CD4-positive, alpha-beta T cell treated with Interleukin-17A for 4 hours (primary cell): ENCODE results near the gene AKIP1.
A peak's percentile ranks its signal among the peaks of the same experiment; 100 is the strongest.
"Not testable (repeated sequence)": the region's sequence is repeated elsewhere in the genome, so short reads cannot be mapped to it uniquely, and the experiment has no call there.

ENCODE experiments used
- DNase-seq: peaks from one replicate; pipeline ENCODE4 v3.0.0-alpha.2; 2020; ENCODE audit warnings: mixed read lengths

Gene AKIP1

GRCh38 chr11:8917157-8917825 is 6.3 kb downstream of the AKIP1 start:
- DNase-seq: no peak

- DNase-seq: no peak
These were observed 11.7 kb downstream of the AKIP1 start for GRCh38 chr11:8922691-8923090.

GRCh38 chr11:8925711-8926110 is 14.7 kb downstream of the AKIP1 start:
- no peak for DNase-seq

- DNase-seq: no peak
These were observed 15.2 kb downstream of the AKIP1 start for GRCh38 chr11:8926236-8926635.

- no peak for DNase-seq
These were observed 16.2 kb downstream of the AKIP1 start for GRCh38 chr11:8927233-8927632.

- DNase-seq: no peak
These were observed 17.2 kb downstream of the AKIP1 start for GRCh38 chr11:8928205-8928604.

- no peak for DNase-seq
These were observed 18.1 kb downstream of the AKIP1 start for GRCh38 chr11:8928981-8929615.

GRCh38 chr11:8930456-8931175 is 19.6 kb downstream of the AKIP1 start:
- no peak for DNase-seq

GRCh38 chr11:8932564-8933180 is 21.7 kb downstream of the AKIP1 start, which contains the start of gene C11orf16:
TSS of gene C11orf16 (minus strand) at chr11:8932947. CDS start at chr11:8932308, 639 bp downstream.
- no peak for DNase-seq

- no peak for DNase-seq
These were observed 22.9 kb downstream of the AKIP1 start for GRCh38 chr11:8933931-8934330.

GRCh38 chr11:8934742-8935488 is 23.9 kb downstream of the AKIP1 start:
- peak; percentile 11 for DNase-seq

GRCh38 chr11:8935789-8936188 is 24.8 kb downstream of the AKIP1 start:
- not testable (repeated sequence) for DNase-seq

GRCh38 chr11:8937159-8937558 is 26.2 kb downstream of the AKIP1 start:
- DNase-seq: no peak

- no peak for DNase-seq
These were observed 26.7 kb downstream of the AKIP1 start for GRCh38 chr11:8937659-8938058.

- DNase-seq: no peak
These were observed 30.5 kb downstream of the AKIP1 start for GRCh38 chr11:8941341-8942103.

GRCh38 chr11:8942518-8943066 is 31.6 kb downstream of the AKIP1 start, which contains the start of gene ASCL3:
TSS of gene ASCL3 (minus strand) at chr11:8943016. CDS start at chr11:8938161, 4,855 bp downstream.
- DNase-seq: no peak

- no peak for DNase-seq
These were observed 36.4 kb downstream of the AKIP1 start for GRCh38 chr11:8947230-8947943.

GRCh38 chr11:8948886-8949285 is 37.9 kb downstream of the AKIP1 start:
- DNase-seq: no peak

GRCh38 chr11:8956860-8957259 is 45.9 kb downstream of the AKIP1 start:
- no peak for DNase-seq

- peak; percentile 39 for DNase-seq
These were observed 48.7 kb downstream of the AKIP1 start for GRCh38 chr11:8959546-8960166.
